ENCODE results near the gene CRTAP.

DNA sequence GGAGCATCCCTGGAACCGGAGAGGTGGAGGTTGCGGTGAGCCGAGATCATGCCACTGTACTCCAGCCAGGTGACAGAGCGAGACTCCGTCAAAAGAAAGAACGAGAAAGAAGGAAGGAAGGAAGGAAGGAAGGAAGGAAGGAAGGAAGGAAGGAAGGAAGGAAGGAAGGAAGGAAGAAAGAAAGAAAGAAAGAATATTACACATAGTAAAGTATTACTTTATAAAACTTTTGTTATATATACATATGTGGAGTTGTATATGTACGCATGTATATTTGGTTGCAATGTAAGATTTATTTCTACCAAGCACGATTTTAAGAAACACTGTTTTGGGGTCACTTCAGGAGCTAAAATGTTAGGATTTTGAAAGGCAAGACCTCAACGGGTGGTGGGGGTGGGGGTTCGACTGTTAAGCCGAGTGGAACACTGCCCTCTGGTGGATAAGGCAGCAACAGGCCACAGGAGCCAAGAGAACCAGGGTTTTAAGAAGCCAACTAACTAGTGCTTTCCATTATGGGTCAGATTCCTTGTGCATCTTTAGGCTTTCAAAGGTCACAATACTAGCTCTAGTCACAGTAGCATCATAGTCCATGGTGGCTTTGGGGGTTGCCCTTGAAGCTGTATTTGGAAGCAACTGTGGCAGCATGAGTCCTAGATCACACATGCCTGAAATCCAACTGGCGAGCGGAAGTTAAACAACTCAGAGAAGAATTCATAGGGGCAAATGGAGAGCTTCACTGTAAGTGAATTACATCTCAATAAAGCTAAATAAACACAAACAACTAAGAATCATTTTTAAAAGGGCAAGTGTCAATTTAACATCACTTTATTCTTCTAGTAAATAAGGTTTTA is 39.4 kb upstream of the CRTAP start:
- TF ChIP-seq, protein P1, sequence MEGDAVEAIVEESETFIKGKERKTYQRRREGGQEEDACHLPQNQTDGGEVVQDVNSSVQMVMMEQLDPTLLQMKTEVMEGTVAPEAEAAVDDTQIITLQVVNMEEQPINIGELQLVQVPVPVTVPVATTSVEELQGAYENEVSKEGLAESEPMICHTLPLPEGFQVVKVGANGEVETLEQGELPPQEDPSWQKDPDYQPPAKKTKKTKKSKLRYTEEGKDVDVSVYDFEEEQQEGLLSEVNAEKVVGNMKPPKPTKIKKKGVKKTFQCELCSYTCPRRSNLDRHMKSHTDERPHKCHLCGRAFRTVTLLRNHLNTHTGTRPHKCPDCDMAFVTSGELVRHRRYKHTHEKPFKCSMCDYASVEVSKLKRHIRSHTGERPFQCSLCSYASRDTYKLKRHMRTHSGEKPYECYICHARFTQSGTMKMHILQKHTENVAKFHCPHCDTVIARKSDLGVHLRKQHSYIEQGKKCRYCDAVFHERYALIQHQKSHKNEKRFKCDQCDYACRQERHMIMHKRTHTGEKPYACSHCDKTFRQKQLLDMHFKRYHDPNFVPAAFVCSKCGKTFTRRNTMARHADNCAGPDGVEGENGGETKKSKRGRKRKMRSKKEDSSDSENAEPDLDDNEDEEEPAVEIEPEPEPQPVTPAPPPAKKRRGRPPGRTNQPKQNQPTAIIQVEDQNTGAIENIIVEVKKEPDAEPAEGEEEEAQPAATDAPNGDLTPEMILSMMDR (IDR thresholded peaks at IDR 0.05) = peak; percentile 63 to 86 (median 76)
- no peak for TF ChIP-seq POLR2A (IDR thresholded peaks at IDR 0.05)
